Urinary bladder (tissue), 4 donors: ENCODE measurements around the gene GNG10. TPM values are rescaled to one million over a fixed set of nuclear protein-coding genes. Genes with fewer than 3 reads are reported as not detected.
"Not testable (repeated sequence)": the region's sequence is repeated elsewhere in the genome, so short reads cannot be mapped to it uniquely, and the experiment has no call there.

Experiments used
- DNase-seq: peaks from one replicate; pipeline ENCODE4 v3.0.0-alpha.2; 2015; ENCODE audit errors: extremely low spot score
- H3K27ac ChIP-seq: one replicate; pipeline ENCODE4 v1.5.1; 2013; ENCODE audit warnings: low read depth, mild to moderate bottlenecking, moderate library complexity
- H3K36me3 ChIP-seq: one replicate; pipeline ENCODE4 v1.6.1; 2013; ENCODE audit warnings: mild to moderate bottlenecking, moderate library complexity; ENCODE audit not compliant: insufficient read depth
- H3K4me1 ChIP-seq: one replicate; pipeline ENCODE4 v1.6.1; 2013; ENCODE audit warnings: mild to moderate bottlenecking, moderate library complexity; ENCODE audit not compliant: insufficient read depth
- H3K4me3 ChIP-seq: one replicate; pipeline ENCODE4 v1.5.1; 2013; ENCODE audit warnings: low read depth, low read length
- WGBS: extraction: QIAGEN DNeasy Blood & Tissue Kit; methylation state at CpG from one replicate; pipeline ENCODE4 v1.1.7; 2013; 5-methylcytosine and 5-hydroxymethylcytosine counted together
- polyA plus RNA-seq: library from polyadenylated mRNA; stranded (reverse); fragments of 200-250 nt; gene quantifications from one replicate; pipeline ENCODE4 v1.2.3, GENCODE V29; 2013
- total RNA-seq: library from RNA; depleted of rRNA; stranded (reverse); fragments of >200 nt; gene quantifications from one replicate; pipeline ENCODE4 v1.2.3, GENCODE V29; 2014
- donor health status: healthy with polysubstance abuse.
- donor health status: healthy.

The GNG10 gene
- total and polyA plus RNA-seq, 2 donors = 45.0 to 90.4 TPM

DNA sequence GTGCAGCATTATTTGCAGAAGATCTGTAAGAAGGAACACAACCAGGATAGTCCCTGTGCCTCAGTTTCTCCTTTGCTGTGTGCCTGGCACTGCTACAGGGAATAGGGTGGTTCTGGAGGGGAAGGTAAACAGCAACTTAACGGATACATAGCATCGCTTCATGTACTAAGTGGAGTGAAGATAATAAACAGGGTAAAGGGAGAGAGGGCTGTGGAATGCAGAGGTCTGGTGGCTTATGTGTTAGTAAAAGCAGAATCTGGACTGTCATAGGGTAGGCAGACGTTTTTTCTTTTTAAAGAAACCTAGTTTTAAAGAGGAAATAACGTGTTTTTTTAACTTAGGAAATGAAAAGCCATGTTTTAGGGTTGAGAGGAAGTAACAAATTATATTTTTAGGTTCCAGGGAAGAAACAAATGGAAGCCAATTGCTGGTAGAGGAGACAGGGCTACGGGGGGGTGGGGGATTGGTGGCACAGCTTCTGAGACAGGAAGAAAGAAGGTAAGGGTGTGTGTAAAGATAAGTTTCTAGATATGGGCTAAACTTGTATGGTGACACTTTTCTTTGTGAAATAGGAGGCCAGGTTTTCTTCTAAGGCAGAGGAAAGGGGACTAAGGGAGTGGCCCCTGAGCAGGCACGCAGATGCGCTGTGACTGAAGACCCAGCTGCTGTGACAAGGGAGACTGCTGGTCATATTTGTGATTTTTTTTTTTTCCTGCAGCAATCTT, 1.3 kb downstream of the GNG10 start:
- 33% methylated on average over 7 of the region's 7 CpGs for WGBS
- no peak overlapping the region for H3K27ac ChIP-seq

DNA sequence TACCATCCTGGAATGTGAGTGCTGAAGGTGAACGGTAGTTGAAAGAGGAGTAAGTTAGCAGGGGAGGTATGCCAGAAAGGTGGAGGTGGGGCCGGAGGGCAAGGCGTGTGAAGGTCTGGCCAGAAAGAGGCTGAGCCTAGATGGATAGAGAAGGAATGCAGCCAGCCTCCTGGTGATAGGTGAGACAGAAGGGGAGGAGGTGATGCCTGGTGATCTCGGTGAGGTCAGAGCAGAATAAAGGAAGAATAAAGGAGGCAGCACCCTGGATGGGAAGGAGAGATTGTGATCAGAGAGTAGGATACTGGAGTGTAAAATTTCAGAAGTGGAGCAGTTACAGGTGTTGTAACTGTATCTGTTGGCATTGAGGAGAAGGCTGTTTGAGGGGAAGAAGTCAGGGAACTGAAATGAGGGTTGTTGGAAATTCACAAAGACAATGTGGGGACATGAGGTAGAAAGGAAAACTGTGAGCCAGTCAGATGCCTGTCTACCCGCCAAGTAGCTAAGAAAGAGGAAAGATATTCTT, 2.0 kb downstream of the GNG10 start:
- 79% methylated on average over 5 of the region's 5 CpGs for WGBS
- DNase-seq = no peak
- peaks cover 3% of the 10 kb centered on the region for H3K4me1 ChIP-seq
- H3K36me3 ChIP-seq = peaks cover 3% of the 10 kb centered on the region
- H3K4me3 ChIP-seq = no peak overlapping the region
- H3K27ac ChIP-seq = no peak overlapping the region

More for the DNA sequence above, 1.3 kb downstream of the GNG10 start:
- no peak for DNase-seq
- peaks cover 3% of the 10 kb centered on the region for H3K4me1 ChIP-seq
- peaks cover 3% of the 10 kb centered on the region for H3K36me3 ChIP-seq
- peak overlapping the region; percentile 80 for H3K4me3 ChIP-seq

DNA sequence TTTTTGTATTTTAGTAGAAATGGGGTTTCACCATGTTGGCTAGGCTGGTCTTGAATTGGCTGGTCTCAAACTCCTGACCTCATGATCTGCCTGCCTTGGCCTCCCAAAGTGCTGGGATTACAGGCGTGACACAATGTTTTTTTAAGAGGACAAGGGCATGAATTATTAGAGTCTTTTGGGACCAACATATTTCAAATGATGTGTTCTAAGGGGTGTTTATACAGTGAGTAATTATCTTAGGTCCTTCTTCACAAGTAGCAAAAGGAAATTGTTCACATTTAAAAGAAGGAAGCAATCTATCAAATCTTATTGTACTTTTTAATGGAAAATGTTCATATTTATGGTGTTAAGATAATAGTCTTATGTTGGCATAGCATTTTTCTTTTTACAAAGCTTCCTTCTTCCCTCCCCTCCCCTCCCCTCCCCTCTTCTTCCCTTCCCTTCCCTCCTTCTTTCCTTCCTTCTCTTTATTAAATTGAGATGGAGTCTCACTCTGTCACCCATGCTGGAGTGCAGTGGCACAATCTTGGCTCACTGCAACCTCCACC, 6.7 kb downstream of the GNG10 start:
- peaks cover 3% of the 10 kb centered on the region for H3K36me3 ChIP-seq
- H3K4me3 ChIP-seq = no peak overlapping the region
- DNase-seq = no peak
- no peak overlapping the region for H3K27ac ChIP-seq
- WGBS = 77% methylated on average over 1 of the region's 1 CpG
- peaks cover 3% of the 10 kb centered on the region for H3K4me1 ChIP-seq

DNA sequence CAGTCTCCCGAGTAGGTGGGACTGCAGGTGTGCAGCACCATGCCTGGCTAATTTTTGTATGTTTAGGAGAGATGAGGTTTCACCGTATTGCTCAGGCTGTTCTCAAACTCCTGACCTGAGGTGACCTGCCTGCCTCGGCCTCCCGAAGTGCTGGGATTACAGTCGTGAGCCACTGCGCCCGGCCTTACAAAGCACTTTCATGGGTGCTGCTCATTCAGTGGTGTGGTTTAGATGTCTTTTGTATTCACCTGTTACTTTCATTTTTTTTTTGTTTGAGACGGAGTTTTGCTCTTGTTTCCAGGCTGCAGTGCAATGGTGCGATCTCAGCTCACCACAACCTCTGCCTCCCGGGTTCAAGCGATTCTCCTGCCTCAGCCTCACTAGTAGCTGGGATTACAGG, 7.2 kb downstream of the GNG10 start:
- H3K27ac ChIP-seq, H3K36me3 ChIP-seq, DNase-seq, H3K4me1 ChIP-seq, H3K4me3 ChIP-seq: not testable (repeated sequence)
- 91% methylated on average over 11 of the region's 11 CpGs for WGBS

DNA sequence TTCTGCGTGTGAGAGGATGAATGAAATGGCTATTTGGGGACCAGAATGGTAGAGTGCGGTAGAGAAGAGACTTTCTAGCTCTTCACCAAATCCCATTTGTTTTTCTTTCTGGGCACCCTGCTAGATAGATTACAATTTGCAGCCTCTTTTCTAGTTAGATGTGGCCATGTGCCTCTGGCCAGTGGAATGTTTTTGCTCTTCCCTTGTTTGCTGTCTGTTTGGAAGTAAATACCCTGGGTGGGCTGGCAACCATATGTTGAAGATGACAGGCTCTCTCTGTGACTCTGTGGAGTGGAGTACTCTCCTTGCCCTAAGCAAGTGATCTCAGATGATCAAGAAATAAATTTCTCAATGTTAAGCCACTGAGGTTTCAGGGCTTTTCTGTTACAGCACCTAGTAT, 12.9 kb downstream of the GNG10 start:
- Histone ChIP-seq H3K27ac (no peak overlapping the region), H3K4me1 (no peaks in the 10 kb centered on the region), H3K36me3 (no peaks in the 10 kb centered on the region), H3K4me3 (no peak overlapping the region)
- DNase-seq = no peak
- WGBS = 95% methylated on average over 2 of the region's 2 CpGs

DNA sequence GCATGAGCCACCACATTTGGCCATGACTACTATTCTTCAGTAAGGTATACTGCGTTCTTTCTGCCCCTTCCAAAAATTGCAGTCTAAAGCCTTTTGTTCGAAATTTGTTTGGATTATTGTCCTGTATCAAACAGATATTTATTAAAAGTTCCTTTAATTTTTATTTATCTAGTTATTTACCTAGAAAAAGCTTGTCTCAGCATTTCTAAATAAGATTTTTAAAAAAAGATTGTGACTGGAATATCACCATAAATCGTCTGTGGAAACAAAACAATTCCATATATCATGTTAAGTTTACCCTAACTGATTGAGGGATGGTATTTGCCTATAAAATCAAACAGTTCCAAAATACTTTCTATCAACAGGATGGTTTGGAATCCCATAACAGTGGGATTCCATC, 14.7 kb downstream of the GNG10 start:
- Histone ChIP-seq H3K4me1 (no peaks in the 10 kb centered on the region), H3K27ac (no peak overlapping the region), H3K4me3 (no peak overlapping the region), H3K36me3 (no peaks in the 10 kb centered on the region)
- no peak for DNase-seq
- WGBS = 92% methylated on average over 3 of the region's 3 CpGs

DNA sequence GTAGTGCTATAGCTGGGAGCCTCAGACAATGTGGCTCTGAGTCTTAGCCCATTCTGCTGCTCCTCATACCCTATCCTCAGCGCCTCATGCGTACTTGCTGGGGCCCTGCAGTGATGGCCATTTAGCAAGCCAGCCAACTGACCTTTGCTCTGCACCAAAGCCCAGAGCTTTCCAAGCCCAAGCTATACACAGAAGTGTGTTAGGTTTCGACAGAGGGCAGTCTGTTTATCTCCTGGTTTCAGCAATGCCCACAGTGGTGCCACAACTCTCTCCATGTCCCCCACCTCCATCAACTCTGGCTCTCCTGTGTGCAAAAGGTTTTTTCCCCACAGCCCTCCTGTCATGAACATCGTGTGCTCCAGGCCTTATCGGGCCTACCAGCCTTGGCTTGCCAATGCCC, 16.9 kb downstream of the GNG10 start:
- H3K27ac ChIP-seq = no peak overlapping the region
- 96% methylated on average over 5 of the region's 5 CpGs for WGBS
- H3K4me1 ChIP-seq = no peaks in the 10 kb centered on the region
- H3K36me3 ChIP-seq = no peaks in the 10 kb centered on the region
- no peak overlapping the region for H3K4me3 ChIP-seq
- no peak for DNase-seq

DNA sequence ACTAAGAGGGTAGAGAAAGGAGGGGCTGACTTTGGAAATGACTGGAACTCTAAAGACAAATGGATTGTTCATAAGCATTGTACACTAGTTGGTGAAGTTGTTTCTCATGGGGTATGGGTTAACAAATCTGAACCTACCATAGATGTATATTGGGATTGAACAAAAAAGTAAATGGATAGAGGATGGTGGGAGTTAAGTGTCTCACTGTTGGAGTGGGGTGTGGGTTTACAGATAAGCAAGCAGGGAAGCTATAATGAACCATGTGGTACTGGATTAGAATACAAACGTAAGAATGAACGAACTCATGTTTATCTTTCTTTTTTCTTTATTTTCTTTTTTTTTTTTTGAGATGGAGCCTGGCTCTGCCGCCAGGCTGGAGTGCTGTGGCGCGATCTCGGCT, 17.8 kb downstream of the GNG10 start:
- Histone ChIP-seq H3K27ac (no peak overlapping the region), H3K4me1 (no peaks in the 10 kb centered on the region), H3K4me3 (no peak overlapping the region), H3K36me3 (no peaks in the 10 kb centered on the region)
- no peak for DNase-seq
- 96% methylated on average over 6 of the region's 6 CpGs for WGBS

DNA sequence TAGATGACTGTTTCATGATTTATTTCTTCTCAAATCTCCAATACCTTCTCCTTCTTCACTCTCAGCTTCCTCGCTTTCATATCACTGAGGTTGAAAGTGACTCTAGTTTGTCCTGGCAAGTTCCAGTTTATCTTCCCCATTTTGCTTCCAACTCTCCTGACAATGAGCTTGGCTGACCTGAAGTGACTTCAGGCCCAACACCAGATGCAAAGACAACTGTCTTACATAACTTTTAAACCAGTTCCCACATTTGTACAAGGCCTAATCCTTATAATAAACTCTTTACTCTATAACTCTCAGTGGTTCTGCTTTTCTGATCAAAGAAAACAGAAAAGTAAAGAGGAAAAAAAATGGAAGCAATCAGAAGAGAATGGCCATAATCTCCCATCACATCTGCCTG, 22.0 kb downstream of the GNG10 start:
- Histone ChIP-seq H3K4me1 (no peaks in the 10 kb centered on the region), H3K27ac (no peak overlapping the region), H3K4me3 (no peak overlapping the region), H3K36me3 (no peaks in the 10 kb centered on the region)
- DNase-seq = no peak
- WGBS = 96% methylated on average over 1 of the region's 1 CpG

DNA sequence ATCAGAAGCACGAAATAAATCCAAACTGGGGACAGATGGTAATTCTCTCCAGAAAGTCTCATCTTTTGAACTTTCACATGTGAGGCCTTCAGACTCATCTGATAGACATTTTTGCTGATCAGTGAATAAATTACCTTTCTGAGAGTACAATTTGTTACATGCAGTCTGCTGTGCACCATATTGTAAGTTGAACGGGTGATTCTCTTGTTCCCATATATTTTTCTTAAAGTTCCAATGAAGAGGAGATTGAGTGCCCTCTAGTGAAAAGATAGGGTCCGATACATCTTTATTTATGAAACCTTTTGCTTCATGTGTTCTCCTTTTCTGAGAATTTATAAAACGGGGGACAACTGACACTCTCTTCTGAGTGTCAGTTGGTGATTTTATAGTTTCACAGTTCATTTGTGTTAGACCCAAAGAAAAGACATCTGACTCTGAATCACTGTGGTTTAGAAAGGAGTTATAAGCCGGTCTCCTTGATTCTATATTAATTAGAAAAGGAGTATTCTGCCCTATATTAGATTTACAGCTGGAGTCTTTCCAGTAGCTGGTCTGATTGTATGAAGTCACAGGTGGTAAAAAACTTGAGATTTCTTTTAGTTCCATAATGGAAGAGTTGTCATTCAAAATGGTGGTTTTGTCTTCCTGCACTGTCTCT, 30.4 kb downstream of the GNG10 start:
- Histone ChIP-seq H3K36me3 (no peaks in the 10 kb centered on the region), H3K4me1 (no peaks in the 10 kb centered on the region), H3K27ac (no peak overlapping the region), H3K4me3 (no peak overlapping the region)
- WGBS = 47% methylated on average over 5 of the region's 5 CpGs
- no peak for DNase-seq

DNA sequence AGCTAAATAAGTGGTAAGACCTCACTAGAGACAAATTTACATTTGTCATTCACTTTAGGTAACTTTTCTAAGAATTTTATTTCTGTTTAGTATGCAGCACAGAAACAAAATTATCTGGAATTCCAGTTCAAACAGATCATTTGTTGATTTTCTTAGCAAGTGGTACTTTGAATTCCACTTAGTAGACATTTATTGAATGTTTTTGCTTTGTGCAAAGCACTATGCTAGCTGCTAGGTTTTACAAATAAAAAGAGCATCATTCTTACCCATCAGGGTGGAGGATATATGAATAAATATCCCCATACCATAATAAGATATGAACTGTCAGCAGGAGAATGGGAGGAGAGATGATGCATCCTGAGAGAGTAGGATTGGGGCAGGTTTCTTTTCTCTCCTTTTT, 35.4 kb downstream of the GNG10 start:
- Histone ChIP-seq H3K27ac (no peak overlapping the region), H3K4me1 (no peaks in the 10 kb centered on the region), H3K36me3 (no peaks in the 10 kb centered on the region), H3K4me3 (no peak overlapping the region)
- DNase-seq = no peak

DNA sequence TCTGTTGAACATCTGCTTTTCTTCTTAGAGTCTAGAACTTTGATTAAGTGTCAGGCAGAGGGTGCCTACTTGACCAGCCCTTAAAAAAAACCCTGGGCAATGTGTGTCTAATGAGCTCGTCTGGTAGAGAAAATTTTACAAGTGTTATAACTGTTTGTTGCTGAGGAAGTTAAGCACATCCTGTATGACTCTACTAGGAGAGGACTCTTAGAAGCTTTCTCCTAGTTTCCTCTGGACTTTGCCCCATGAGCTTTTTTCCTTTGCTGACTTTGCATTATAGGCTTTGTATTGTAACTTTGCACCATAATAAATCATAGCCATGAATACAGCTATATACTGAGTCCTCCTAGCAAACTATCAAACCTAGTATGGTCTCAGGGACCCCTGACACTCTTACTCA, 39.4 kb downstream of the GNG10 start:
- H3K36me3 ChIP-seq = no peaks in the 10 kb centered on the region
- no peaks in the 10 kb centered on the region for H3K4me1 ChIP-seq
- H3K27ac ChIP-seq = no peak overlapping the region
- WGBS = 80% methylated on average over 1 of the region's 1 CpG
- H3K4me3 ChIP-seq = no peak overlapping the region
- DNase-seq = no peak

DNA sequence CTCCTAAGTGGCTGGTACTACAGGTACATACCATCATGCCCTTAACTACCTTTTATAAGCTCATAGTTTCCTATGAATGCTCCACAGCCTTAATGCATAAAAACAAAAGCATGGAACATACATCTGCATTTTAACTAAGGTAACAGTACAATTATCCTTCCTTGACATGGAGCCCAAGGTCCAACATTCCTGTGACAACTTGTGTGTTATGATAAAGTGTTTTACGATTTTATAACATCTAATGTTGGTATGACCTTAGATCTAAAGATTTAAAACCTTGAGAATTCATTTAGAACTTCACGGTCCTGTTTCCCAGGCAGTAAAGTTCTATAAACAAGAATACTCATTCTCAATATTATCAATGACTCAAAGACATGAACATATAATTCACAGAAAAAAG, 43.1 kb downstream of the GNG10 start:
- Histone ChIP-seq H3K4me1 (no peaks in the 10 kb centered on the region), H3K36me3 (no peaks in the 10 kb centered on the region), H3K4me3 (no peak overlapping the region), H3K27ac (no peak overlapping the region)
- WGBS = 82% methylated on average over 2 of the region's 2 CpGs
- DNase-seq = no peak

DNA sequence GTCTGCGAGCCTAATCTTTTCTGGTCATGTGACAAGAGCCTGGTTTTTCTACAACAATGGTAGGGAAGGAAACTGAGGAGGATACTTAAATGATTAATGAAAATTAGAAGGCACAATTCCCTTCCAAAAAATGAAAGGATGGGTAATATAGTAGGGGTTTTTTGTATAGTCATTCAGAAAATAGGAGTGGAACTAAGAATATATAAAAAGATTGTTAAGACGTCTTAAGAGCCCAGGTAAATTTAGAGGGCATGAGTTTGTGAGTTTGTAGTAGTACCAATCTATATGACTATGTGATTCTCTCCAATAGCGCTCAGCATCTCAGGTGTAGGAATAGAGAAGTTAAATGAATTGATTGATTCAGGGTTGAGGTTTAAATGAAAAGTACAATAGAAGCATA, 50.1 kb downstream of the GNG10 start:
- WGBS = 97% methylated on average over 3 of the region's 3 CpGs
- DNase-seq = no peak

More for the DNA sequence above, 50.1 kb downstream of the GNG10 start:
- Histone ChIP-seq H3K36me3 (no peaks in the 10 kb centered on the region), H3K27ac (no peak overlapping the region), H3K4me3 (no peak overlapping the region), H3K4me1 (no peaks in the 10 kb centered on the region)
